GM23338 (cell line): ENCODE data around the gene CNOT6L. TPM values are rescaled to one million over a fixed set of nuclear protein-coding genes. Genes with fewer than 3 reads are reported as not detected.

Experiments used
- ATAC-seq: fragments of 200-7000 bp; cut with Tn5 transposase; 3 replicates; pipeline ENCODE4 v1.9.1; 2020
- DNase-seq: peaks from one replicate; pipeline ENCODE4 v3.0.0-alpha.2; 2015; ENCODE audit warnings: low spot score
- H2AFZ ChIP-seq: fragments of 200-600 bp; sonication (generic); 2 replicates; pipeline ENCODE4 v1.8.0; 2016; ENCODE audit warnings: antibody characterized with exemption, mild to moderate bottlenecking, moderate library complexity
- H3F3A ChIP-seq: fragments of 200-600 bp; sonication (generic); replicated peaks from 2 replicates; pipeline ENCODE4 v1.8.0; 2017; ENCODE audit warnings: antibody characterized with exemption, mixed run types, low read depth
- H3K27ac ChIP-seq: fragments of 200-600 bp; sonication (generic); 2 replicates; pipeline ENCODE4 v1.6.1; 2016; ENCODE audit warnings: low read depth
- H3K27me3 ChIP-seq: fragments of 200-600 bp; sonication (generic); 2 replicates; pipeline ENCODE4 v1.8.0; 2016; ENCODE audit warnings: mild to moderate bottlenecking, mixed run types, moderate library complexity; ENCODE audit not compliant: insufficient read depth
- H3K36me3 ChIP-seq: fragments of 200-600 bp; sonication (generic); 2 replicates; pipeline ENCODE4 v1.8.0; 2016; ENCODE audit warnings: mild to moderate bottlenecking; ENCODE audit not compliant: insufficient read depth
- H3K4me1 ChIP-seq: fragments of 200-600 bp; sonication (generic); 2 replicates; pipeline ENCODE4 v1.8.0; 2016; ENCODE audit warnings: mild to moderate bottlenecking, moderate library complexity; ENCODE audit not compliant: insufficient read depth
- H3K4me2 ChIP-seq: fragments of 200-600 bp; sonication (generic); 2 replicates; pipeline ENCODE4 v1.7.1; 2017; ENCODE audit warnings: mixed run types
- H3K4me3 ChIP-seq: fragments of 200-600 bp; sonication (generic); 2 replicates; pipeline ENCODE4 v1.6.1; 2016; ENCODE audit warnings: mixed run types
- H3K79me2 ChIP-seq: fragments of 200-600 bp; sonication (generic); replicated peaks from 2 replicates; pipeline ENCODE4 v1.8.0; 2017; ENCODE audit warnings: mild to moderate bottlenecking; ENCODE audit not compliant: insufficient read depth
- H3K9me2 ChIP-seq: fragments of 200-600 bp; sonication (generic); 2 replicates; pipeline ENCODE4 v1.8.0; 2017; ENCODE audit not compliant: insufficient read depth
- H4K20me1 ChIP-seq: fragments of 200-600 bp; sonication (generic); replicated peaks from 2 replicates; pipeline ENCODE4 v1.8.0; 2017; ENCODE audit warnings: mild to moderate bottlenecking; ENCODE audit not compliant: insufficient read depth
- H3K27ac Mint-ChIP-seq: 2 replicates; pipeline ENCODE4 v1.8.0; 2020; ENCODE audit warnings: inconsistent platforms, mild to moderate bottlenecking, moderate library complexity, mixed read lengths
- H3K27me3 Mint-ChIP-seq: 3 replicates; pipeline ENCODE4 v1.8.0; 2022; ENCODE audit warnings: low read depth, mild to moderate bottlenecking, moderate library complexity, mixed read lengths, inconsistent platforms; ENCODE audit not compliant: insufficient read depth, poor library complexity
- H3K36me3 Mint-ChIP-seq: 3 replicates; pipeline ENCODE4 v1.8.0; 2021; ENCODE audit warnings: low read depth, mild to moderate bottlenecking, inconsistent platforms, moderate library complexity, mixed read lengths
- H3K4me1 Mint-ChIP-seq: 3 replicates; pipeline ENCODE4 v1.8.0; 2020; ENCODE audit warnings: mild to moderate bottlenecking, inconsistent platforms, mixed read lengths
- H3K4me3 Mint-ChIP-seq: 3 replicates; pipeline ENCODE4 v1.8.0; 2021; ENCODE audit warnings: moderate library complexity, mild to moderate bottlenecking, inconsistent platforms, mixed read lengths
- H3K9me3 Mint-ChIP-seq: 3 replicates; pipeline ENCODE4 v1.8.0; 2020; ENCODE audit warnings: moderate library complexity, mild to moderate bottlenecking, inconsistent platforms, mixed read lengths
- CREB1 ChIP-seq: fragments of 250-450 bp; sonication (Bioruptor Pico); IDR thresholded peaks from 2 replicates; pipeline ENCODE4 v1.5.0; 2020; ENCODE audit warnings: low read depth, mild to moderate bottlenecking, moderate library complexity
- EZH2phosphoT487 ChIP-seq: fragments of 200-600 bp; sonication (generic); IDR thresholded peaks from one replicate; pipeline ENCODE4 v1.8.1; 2018; ENCODE audit warnings: antibody characterized with exemption; ENCODE audit not compliant: unreplicated experiment
- JUNB ChIP-seq: IDR thresholded peaks from one replicate; pipeline ENCODE4 v1.6.1; 2016; ENCODE audit warnings: antibody characterized with exemption; ENCODE audit not compliant: unreplicated experiment
- NANOG ChIP-seq: IDR thresholded peaks from 2 replicates; pipeline ENCODE4 v1.6.1; 2016; ENCODE audit warnings: antibody characterized with exemption, borderline replicate concordance
- STAT1 ChIP-seq: IDR thresholded peaks from one replicate; pipeline ENCODE4 v1.6.1; 2016; ENCODE audit warnings: antibody characterized with exemption; ENCODE audit not compliant: unreplicated experiment
- ZNF114 ChIP-seq: fragments of 250-450 bp; sonication (Bioruptor Pico); IDR thresholded peaks from 2 replicates; pipeline ENCODE4 v1.5.0; 2020; ENCODE audit warnings: mild to moderate bottlenecking, moderate library complexity
- polyA plus RNA-seq: library from polyadenylated mRNA; unstranded; fragments of >200 nt; fragmentation: Nextera tagmentation; extraction: Ambion mirVana; gene quantifications from 2 replicates; pipeline ENCODE4 v1.2.1, GENCODE V29; 2016
- total RNA-seq: library from RNA; depleted of rRNA; stranded (reverse); fragments of >200 nt; shearing (Covaris generic); gene quantifications from 2 replicates; pipeline ENCODE4 v1.2.3, GENCODE V29; 2014
- TF ChIP-seq, protein P1 (sequence below): IDR thresholded peaks from one replicate; pipeline ENCODE4 v1.6.1; 2018; ENCODE audit warnings: antibody characterized with exemption; ENCODE audit not compliant: unreplicated experiment
- TF ChIP-seq, protein P2 (sequence below): IDR thresholded peaks from 2 replicates; pipeline ENCODE4 v1.6.1; 2016; ENCODE audit warnings: antibody characterized with exemption

Gene CNOT6L
- total and polyA plus RNA-seq, 2 experiments from 2014 or later: 3.2 to 13.9 TPM

DNA sequence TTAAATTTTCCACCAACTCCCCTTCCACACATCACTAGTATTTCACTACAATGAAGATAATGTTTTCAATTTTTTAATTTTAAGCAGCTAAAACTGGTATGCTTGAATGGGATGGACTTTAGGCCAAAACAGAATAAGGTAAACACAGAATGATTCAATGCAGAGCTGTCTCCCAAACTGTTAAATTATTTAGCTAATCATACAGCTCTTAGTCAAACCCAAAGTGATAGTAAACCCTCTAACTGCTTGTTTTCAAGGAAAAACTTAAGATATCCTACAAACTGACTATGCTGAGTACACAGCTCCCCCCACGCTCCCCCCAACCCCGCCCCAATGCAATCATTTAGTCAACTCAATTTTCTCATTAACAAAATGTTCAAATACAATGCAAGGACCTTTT is 30.2 kb downstream of the CNOT6L start (continued):
- TF ChIP-seq STAT1: no peak
- TF ChIP-seq CREB1 (CRISPR knock-in tag): no peak
- TF ChIP-seq, protein P1, sequence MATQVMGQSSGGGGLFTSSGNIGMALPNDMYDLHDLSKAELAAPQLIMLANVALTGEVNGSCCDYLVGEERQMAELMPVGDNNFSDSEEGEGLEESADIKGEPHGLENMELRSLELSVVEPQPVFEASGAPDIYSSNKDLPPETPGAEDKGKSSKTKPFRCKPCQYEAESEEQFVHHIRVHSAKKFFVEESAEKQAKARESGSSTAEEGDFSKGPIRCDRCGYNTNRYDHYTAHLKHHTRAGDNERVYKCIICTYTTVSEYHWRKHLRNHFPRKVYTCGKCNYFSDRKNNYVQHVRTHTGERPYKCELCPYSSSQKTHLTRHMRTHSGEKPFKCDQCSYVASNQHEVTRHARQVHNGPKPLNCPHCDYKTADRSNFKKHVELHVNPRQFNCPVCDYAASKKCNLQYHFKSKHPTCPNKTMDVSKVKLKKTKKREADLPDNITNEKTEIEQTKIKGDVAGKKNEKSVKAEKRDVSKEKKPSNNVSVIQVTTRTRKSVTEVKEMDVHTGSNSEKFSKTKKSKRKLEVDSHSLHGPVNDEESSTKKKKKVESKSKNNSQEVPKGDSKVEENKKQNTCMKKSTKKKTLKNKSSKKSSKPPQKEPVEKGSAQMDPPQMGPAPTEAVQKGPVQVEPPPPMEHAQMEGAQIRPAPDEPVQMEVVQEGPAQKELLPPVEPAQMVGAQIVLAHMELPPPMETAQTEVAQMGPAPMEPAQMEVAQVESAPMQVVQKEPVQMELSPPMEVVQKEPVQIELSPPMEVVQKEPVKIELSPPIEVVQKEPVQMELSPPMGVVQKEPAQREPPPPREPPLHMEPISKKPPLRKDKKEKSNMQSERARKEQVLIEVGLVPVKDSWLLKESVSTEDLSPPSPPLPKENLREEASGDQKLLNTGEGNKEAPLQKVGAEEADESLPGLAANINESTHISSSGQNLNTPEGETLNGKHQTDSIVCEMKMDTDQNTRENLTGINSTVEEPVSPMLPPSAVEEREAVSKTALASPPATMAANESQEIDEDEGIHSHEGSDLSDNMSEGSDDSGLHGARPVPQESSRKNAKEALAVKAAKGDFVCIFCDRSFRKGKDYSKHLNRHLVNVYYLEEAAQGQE: no peak

DNA sequence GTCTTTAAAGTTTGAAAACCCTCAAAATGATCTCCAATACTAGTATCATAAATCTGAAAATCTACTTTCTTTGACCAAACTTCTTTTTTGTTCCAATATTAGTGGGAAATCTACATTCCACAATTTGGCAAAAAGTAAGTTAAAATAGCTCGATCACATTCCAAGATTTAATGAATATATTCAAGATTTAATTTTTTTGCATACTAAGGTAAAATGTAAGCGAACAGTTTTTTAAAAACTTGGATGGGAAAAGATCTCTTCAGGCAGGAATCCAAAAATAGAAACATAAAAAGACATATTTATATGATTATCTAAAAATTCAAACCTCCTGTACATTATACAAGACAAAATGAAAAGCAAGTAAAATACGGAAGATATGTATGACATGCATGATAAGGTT is 31.2 kb downstream of the CNOT6L start:
- peaks cover 11% of the 10 kb centered on the region; the same call in 1 of the 2 replicates for H3K79me2 ChIP-seq
- no peaks in the 10 kb centered on the region for H3K36me3 Mint-ChIP-seq
- ATAC-seq: no peak

DNA sequence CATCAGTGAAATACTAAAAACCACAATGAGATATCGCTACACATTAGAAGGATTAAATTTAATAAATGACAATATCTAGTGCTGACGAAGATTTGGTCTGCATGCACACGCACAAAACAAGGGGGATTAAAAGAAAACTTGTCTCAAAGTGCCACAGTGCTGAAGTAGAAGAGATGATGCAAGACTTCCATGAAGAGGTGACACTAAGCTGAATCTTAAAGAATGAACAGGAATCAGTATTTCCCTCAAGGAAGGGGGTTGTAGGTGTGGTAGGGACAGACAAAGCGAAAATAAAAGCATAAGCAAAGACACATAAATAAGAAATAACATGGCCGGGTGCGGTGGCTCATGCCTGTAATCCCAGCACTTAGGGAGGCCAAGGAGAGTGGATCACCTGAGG is 33.5 kb downstream of the CNOT6L start:
- H3K4me3 Mint-ChIP-seq: no peak overlapping the region
- no peaks in the 10 kb centered on the region for H3K36me3 Mint-ChIP-seq
- no peaks in the 10 kb centered on the region for H3F3A ChIP-seq
- H3K27ac ChIP-seq: no peak overlapping the region
- no peaks in the 10 kb centered on the region for H3K9me2 ChIP-seq
- H3K79me2 ChIP-seq: peaks cover 18% of the 10 kb centered on the region; the same call in 1 of the 2 replicates
- no peak overlapping the region for H3K4me3 ChIP-seq
- no peaks in the 10 kb centered on the region for H4K20me1 ChIP-seq
- H3K4me1 Mint-ChIP-seq: peaks cover 3% of the 10 kb centered on the region; the same call in 1 of the 3 replicates
- no peaks in the 10 kb centered on the region for H3K27me3 ChIP-seq
- no peak overlapping the region for H2AFZ ChIP-seq
- H3K4me2 ChIP-seq: no peak overlapping the region
- no peaks in the 10 kb centered on the region for H3K9me3 Mint-ChIP-seq
- ATAC-seq (no peak), DNase-seq (no peak)
- H3K4me1 ChIP-seq: no peaks in the 10 kb centered on the region
- H3K36me3 ChIP-seq: no peaks in the 10 kb centered on the region
- peaks cover 3% of the 10 kb centered on the region for H3K27me3 Mint-ChIP-seq
- H3K27ac Mint-ChIP-seq: no peak overlapping the region
- TF ChIP-seq EZH2phosphoT487 (no peak), JUNB (no peak), NANOG (no peak), CREB1 (CRISPR knock-in tag) (no peak), STAT1 (no peak), ZNF114 (CRISPR knock-in tag) (no peak)
- TF ChIP-seq, protein P2, sequence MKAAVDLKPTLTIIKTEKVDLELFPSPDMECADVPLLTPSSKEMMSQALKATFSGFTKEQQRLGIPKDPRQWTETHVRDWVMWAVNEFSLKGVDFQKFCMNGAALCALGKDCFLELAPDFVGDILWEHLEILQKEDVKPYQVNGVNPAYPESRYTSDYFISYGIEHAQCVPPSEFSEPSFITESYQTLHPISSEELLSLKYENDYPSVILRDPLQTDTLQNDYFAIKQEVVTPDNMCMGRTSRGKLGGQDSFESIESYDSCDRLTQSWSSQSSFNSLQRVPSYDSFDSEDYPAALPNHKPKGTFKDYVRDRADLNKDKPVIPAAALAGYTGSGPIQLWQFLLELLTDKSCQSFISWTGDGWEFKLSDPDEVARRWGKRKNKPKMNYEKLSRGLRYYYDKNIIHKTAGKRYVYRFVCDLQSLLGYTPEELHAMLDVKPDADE: no peak
- TF ChIP-seq, protein P1: no peak

More for the DNA sequence above, 31.2 kb downstream of the CNOT6L start:
- no peak overlapping the region for H2AFZ ChIP-seq
- no peaks in the 10 kb centered on the region for H3F3A ChIP-seq
- peaks cover 3% of the 10 kb centered on the region for H3K27me3 Mint-ChIP-seq
- DNase-seq: no peak
- H3K27ac Mint-ChIP-seq: no peak overlapping the region
- H4K20me1 ChIP-seq: no peaks in the 10 kb centered on the region
- no peak overlapping the region for H3K4me3 ChIP-seq
- no peak overlapping the region for H3K27ac ChIP-seq
- no peaks in the 10 kb centered on the region for H3K4me1 ChIP-seq
- H3K36me3 ChIP-seq: no peaks in the 10 kb centered on the region
- H3K9me3 Mint-ChIP-seq: no peaks in the 10 kb centered on the region
- TF ChIP-seq STAT1 (no peak), JUNB (no peak)
- TF ChIP-seq, protein P2: no peak
- peaks cover 3% of the 10 kb centered on the region; the same call in 1 of the 3 replicates for H3K4me1 Mint-ChIP-seq
- no peaks in the 10 kb centered on the region for H3K27me3 ChIP-seq
- H3K4me3 Mint-ChIP-seq: no peak overlapping the region
- no peaks in the 10 kb centered on the region for H3K9me2 ChIP-seq
- no peak overlapping the region for H3K4me2 ChIP-seq
